H1 (cell line): Measurements from ENCODE around the gene AIRE. TPM values are rescaled to one million over a fixed set of nuclear protein-coding genes. Genes with fewer than 3 reads are reported as not detected.

Experiments
- polyA plus RNA-seq, 7 experiments: library from polyadenylated mRNA; depleted of rRNA in 3 of 7; stranded (reverse) in 5 of 7; unstranded in 2 of 7; fragments of >200 nt in 5 of 7; fragments of 200-250 nt in 2 of 7; gene quantifications; 1 replicate in 5 of 7; 2 replicates in 1 of 7; 4 replicates in 1 of 7; pipeline versions ENCODE4 v1.2.1 to v1.2.3, GENCODE V29; 2011 to 2013; ENCODE audit warnings: missing spikeins in 2 of 7, mixed read lengths in 2 of 7
- small RNA-seq: library from polyadenylated mRNA; stranded (forward); fragments of <200 nt; extraction: miRNeasy Mini kit (QIAGEN cat#:217004); gene quantifications from one replicate; pipeline ENCODE3, GENCODE V24; 2013; ENCODE audit not compliant: insufficient read depth
- total RNA-seq: library from RNA; stranded (reverse); fragmentation: NEBNext Ultra II Directional; extraction: Animal tissue kit (Norgen Biotek cat#: 25700); gene quantifications from 2 replicates; pipeline ENCODE4 v1.2.1, GENCODE V29; 2021

AIRE gene
- total and polyA plus RNA-seq, 2 of the 8 experiments (the other 6 are each of a cell fraction or from before 2014, with no cell fraction given) = 0.09 TPM; not detected in 1

Small RNA genes lying within 50 kb of the gene (small RNA-seq; reads per million reads assigned to genes)
- gene AP001059.3 = not detected

Other genes with a start within 250 kb of the AIRE start
- gene PWP2, start 178.5 kb upstream of the AIRE start, total RNA-seq = 6.7 and 11.8 TPM in 2 replicates
- 4.3 and 4.4 TPM in 2 replicates for gene PWP2, start 178.5 kb upstream of the AIRE start, polyA plus RNA-seq (2011; rRNA removed)
- 5.4 and 9.7 TPM in 2 replicates for gene GATD3, start 152.2 kb upstream of the AIRE start, total RNA-seq
- gene GATD3, start 152.2 kb upstream of the AIRE start, polyA plus RNA-seq (2011; rRNA removed) = 17.9 and 24.8 TPM in 2 replicates
- gene ICOSLG, start 44.9 kb upstream of the AIRE start, total RNA-seq = 5.5 and 6.7 TPM in 2 replicates
- 2.3 and 3.1 TPM in 2 replicates for gene ICOSLG, start 44.9 kb upstream of the AIRE start, polyA plus RNA-seq (2011; rRNA removed)
- gene DNMT3L, start 24.0 kb upstream of the AIRE start, total RNA-seq = not detected in 2 replicates
- 0.06 and 0.30 TPM in 2 replicates for gene DNMT3L, start 24.0 kb upstream of the AIRE start, polyA plus RNA-seq (2011; rRNA removed)
- gene PFKL, start 14.2 kb downstream of the AIRE start, total RNA-seq = 76.7 and 82.3 TPM in 2 replicates
- gene PFKL, start 14.2 kb downstream of the AIRE start, polyA plus RNA-seq (2011; rRNA removed) = 80.2 and 106 TPM in 2 replicates
- gene CFAP410, start 53.5 kb downstream of the AIRE start, total RNA-seq = 10.6 and 11.6 TPM in 2 replicates
- gene CFAP410, start 53.5 kb downstream of the AIRE start, polyA plus RNA-seq (2011; rRNA removed) = 12.0 and 20.5 TPM in 2 replicates
- gene TRPM2, start 67.7 kb downstream of the AIRE start, total RNA-seq = 0.28 and 0.36 TPM in 2 replicates
- gene TRPM2, start 67.7 kb downstream of the AIRE start, polyA plus RNA-seq (2011; rRNA removed) = 0.17 and 0.27 TPM in 2 replicates
- 5.4 and 5.9 TPM in 2 replicates for gene LRRC3, start 169.6 kb downstream of the AIRE start, total RNA-seq
- 3.1 and 4.7 TPM in 2 replicates for gene LRRC3, start 169.6 kb downstream of the AIRE start, polyA plus RNA-seq (2011; rRNA removed)